CD4-positive, alpha-beta T cell (primary cell): ENCODE data around the gene ELMOD3. TPM values are rescaled to one million over a fixed set of nuclear protein-coding genes. Genes with fewer than 3 reads are reported as not detected.

Experiments used
- ATAC-seq: fragments of 200-7000 bp; cut with Tn5 transposase; one replicate; pipeline ENCODE4 v1.10.0; 2022; ENCODE audit warnings: mild to moderate bottlenecking; ENCODE audit not compliant: poor library complexity
- CTCF ChIA-PET: fragments of 350-600 bp; sonication (Branson Sonifier 250); formaldehyde crosslinking; loops from one replicate; lab custom pipeline; 2021; ENCODE audit warnings: antibody characterized with exemption, inconsistent platforms; lab: Charles Lee
- POLR2A ChIA-PET: fragments of 350-600 bp; sonication (Branson Sonifier 250); formaldehyde crosslinking; loops from one replicate; lab custom pipeline; 2021; ENCODE audit warnings: antibody characterized with exemption, inconsistent platforms; lab: Charles Lee
- DNase-seq, 14 experiments: peaks; one replicate each; pipeline ENCODE4 v3.0.0-alpha.2; 2013 to 2020; ENCODE audit warnings: mixed read lengths in 2 of 14
- H3K27ac ChIP-seq, 2 donors: one replicate each; pipeline versions ENCODE4 v1.5.1 to v1.7.0; 2013; ENCODE audit warnings: low read length in 2 of 2, low read depth in 1 of 2, mild to moderate bottlenecking in 1 of 2
- H3K27me3 ChIP-seq, 2 experiments: 1 replicate in 1 of 2; 2 replicates in 1 of 2; pipeline versions ENCODE4 v1.6.1 to v1.7.0; 2013; ENCODE audit warnings: low read length in 2 of 2, control low read depth in 1 of 2, mild to moderate bottlenecking in 1 of 2, moderate library complexity in 1 of 2; ENCODE audit not compliant: insufficient read depth in 2 of 2, control insufficient read depth in 1 of 2
- H3K36me3 ChIP-seq: one replicate; pipeline ENCODE4 v1.6.1; 2013; ENCODE audit warnings: low read length, control low read depth; ENCODE audit not compliant: insufficient read depth
- H3K4me1 ChIP-seq: one replicate; pipeline ENCODE4 v1.6.1; 2013; ENCODE audit warnings: low read length, control low read depth; ENCODE audit not compliant: insufficient read depth
- H3K4me3 ChIP-seq: one replicate; pipeline ENCODE4 v1.5.1; 2013; ENCODE audit warnings: mild to moderate bottlenecking, low read length, moderate library complexity
- H3K9me3 ChIP-seq, 2 experiments: 1 replicate in 1 of 2; 2 replicates in 1 of 2; pipeline versions ENCODE4 v1.6.1 to v1.7.0; 2013; ENCODE audit warnings: low read length in 2 of 2, mild to moderate bottlenecking in 2 of 2, control low read depth in 1 of 2, moderate library complexity in 1 of 2; ENCODE audit not compliant: control insufficient read depth in 1 of 2, insufficient read depth in 1 of 2
- H3K27ac Mint-ChIP-seq: one replicate; pipeline ENCODE4 v1.8.0; 2020; ENCODE audit warnings: mixed read lengths
- H3K27me3 Mint-ChIP-seq: one replicate; pipeline ENCODE4 v1.8.0; 2021; ENCODE audit warnings: mixed read lengths
- H3K36me3 Mint-ChIP-seq: one replicate; pipeline ENCODE4 v1.8.0; 2021; ENCODE audit warnings: low read depth, mixed read lengths
- H3K4me1 Mint-ChIP-seq: one replicate; pipeline ENCODE4 v1.8.0; 2021; ENCODE audit warnings: low read depth, mixed read lengths
- H3K4me3 Mint-ChIP-seq: one replicate; pipeline ENCODE4 v1.8.0; 2020; ENCODE audit warnings: mild to moderate bottlenecking, mixed read lengths
- H3K9me3 Mint-ChIP-seq: one replicate; pipeline ENCODE4 v1.8.0; 2020; ENCODE audit warnings: mixed read lengths
- CTCF ChIP-seq: fragments of 200-600 bp; IDR thresholded peaks from one replicate; pipeline ENCODE4 v1.8.0; 2022; ENCODE audit warnings: antibody characterized with exemption, mild to moderate bottlenecking
- intact Hi-C, 2 experiments: fragments of 100-400 bp; cut with DNase I in 1 of 2; cut with micrococcal nuclease in 1 of 2; formaldehyde crosslinking; loops; one replicate each; pipeline versions ENCODE4 v1.15.1 to v1.9.0; 2023 to 2025; cut with DNase I, micrococcal nuclease
- total RNA-seq, 174 experiments: library from RNA in 2 of 174; stranded (reverse) in 2 of 174; gene quantifications; one replicate each; pipeline ENCODE4 v1.2.3 and lab custom pipeline; 2021 to 2026

Gene ELMOD3
- total RNA-seq, 2 experiments from 2014 or later, result 13.5 to 15.3 TPM

DNA sequence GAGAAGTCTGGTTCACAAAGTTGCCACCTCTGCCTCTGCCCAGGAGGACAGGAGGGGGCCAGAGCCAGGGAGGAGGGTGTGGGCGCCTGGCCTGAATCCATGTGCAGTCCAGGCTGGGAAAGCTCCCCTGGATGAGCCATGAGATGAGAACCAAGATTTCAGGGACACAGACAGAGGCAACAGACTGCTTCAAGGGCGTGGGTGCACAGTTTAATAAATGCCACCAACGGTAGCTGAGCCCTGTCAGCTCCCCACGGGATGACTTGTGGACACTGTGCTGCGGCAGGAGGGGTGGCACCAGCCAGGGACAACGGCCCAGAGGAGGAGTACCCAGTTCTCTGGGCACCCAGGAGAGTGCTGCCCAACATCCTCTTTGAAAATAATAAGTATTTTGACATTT, 40.4 kb downstream of the ELMOD3 start:
- Histone ChIP-seq H3K36me3 (peaks cover 49% of the 10 kb centered on the region), H3K4me3 (no peak overlapping the region), H3K27ac (no peak overlapping the region), H3K4me1 (peaks cover 15% of the 10 kb centered on the region), H3K27me3 (no peaks in the 10 kb centered on the region), H3K9me3 (no peaks in the 10 kb centered on the region)
- Mint-ChIP-seq H3K4me3 (no peak overlapping the region), H3K4me1 (peaks cover 14% of the 10 kb centered on the region), H3K27ac (no peak overlapping the region), H3K9me3 (no peaks in the 10 kb centered on the region), H3K36me3 (peaks cover 32% of the 10 kb centered on the region), H3K27me3 (no peaks in the 10 kb centered on the region)
- ATAC-seq (no peak), DNase-seq (no peak)
- TF ChIP-seq CTCF, result no peak
- CTCF ChIA-PET, result no interaction called here
- POLR2A ChIA-PET, result no interaction called here
- intact Hi-C loops, result loop anchor here in 1 of 2 experiments (10.0 kb wide), 1 partner anchor 310 kb away; no protein-coding TSS in a partner anchor

- ChIA-PET POLR2A (no interaction called here), CTCF (no interaction called here)
- TF ChIP-seq CTCF, result no peak
- Histone ChIP-seq H3K9me3 (no peaks in the 10 kb centered on the region), H3K36me3 (peaks cover 43% of the 10 kb centered on the region), H3K4me1 (peaks cover 15% of the 10 kb centered on the region), H3K4me3 (no peak overlapping the region), H3K27me3 (no peaks in the 10 kb centered on the region), H3K27ac (no peak overlapping the region)
- no peaks in the 10 kb centered on the region for H3K9me3 Mint-ChIP-seq
- ATAC-seq (no peak), DNase-seq (no peak)
- H3K4me1 Mint-ChIP-seq, result peaks cover 14% of the 10 kb centered on the region
- H3K27ac Mint-ChIP-seq, result no peak overlapping the region
- no peak overlapping the region for H3K4me3 Mint-ChIP-seq
- intact Hi-C loops, result loop anchor here in 1 of 2 experiments (10.0 kb wide), 1 partner anchor 309 kb away; no protein-coding TSS in a partner anchor
- H3K27me3 Mint-ChIP-seq, result no peaks in the 10 kb centered on the region
- peaks cover 35% of the 10 kb centered on the region for H3K36me3 Mint-ChIP-seq
Measured at GRCh38 chr2:85395912-85396475, 41.4 kb downstream of the ELMOD3 start.

DNA sequence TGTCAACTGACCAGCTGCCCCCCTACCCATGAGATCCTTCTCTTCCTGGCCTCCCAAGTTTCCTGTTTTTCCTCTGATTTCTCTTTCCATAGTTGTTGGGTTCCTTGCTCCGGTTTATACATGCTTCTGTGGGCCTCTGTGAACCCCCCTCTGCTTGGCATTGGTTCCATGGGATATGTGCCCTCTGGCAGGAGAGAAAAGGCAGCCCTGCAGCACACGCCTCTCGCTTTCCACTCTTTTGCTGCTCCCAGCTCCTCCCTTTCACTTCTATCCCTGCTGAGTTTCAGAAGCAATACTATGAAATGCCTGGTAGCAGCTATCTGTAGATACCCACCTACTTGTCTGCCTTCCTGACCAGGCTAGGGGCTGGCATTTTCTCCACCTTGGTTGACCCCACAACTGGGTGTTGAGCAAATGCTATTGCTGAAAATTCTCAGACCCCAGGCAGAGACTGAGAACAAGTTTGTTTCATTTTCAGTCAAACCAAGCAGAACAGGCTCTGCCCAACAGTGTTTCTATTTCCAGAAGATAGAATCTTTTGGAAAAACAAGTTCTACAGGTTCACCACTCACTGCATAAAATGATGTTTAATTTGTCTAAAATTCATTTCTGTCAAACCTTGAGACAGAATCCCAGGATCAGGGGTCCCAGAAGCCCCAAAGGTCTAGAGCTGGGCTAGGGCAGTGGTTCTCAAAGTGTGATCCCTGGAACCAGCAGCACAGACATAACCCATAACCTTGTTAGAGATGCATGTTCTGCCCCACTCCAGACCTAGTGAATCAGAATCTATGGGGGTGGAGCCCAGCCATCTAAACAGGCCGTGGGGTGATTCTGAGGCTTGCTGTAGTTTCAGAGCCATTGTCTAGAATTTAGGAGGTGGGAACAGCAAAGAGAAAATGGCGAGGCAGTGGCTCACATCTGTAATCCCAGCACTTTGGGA, 42.2 kb downstream of the ELMOD3 start:
- no peak for ATAC-seq
- H3K9me3 Mint-ChIP-seq, result no peaks in the 10 kb centered on the region
- H3K36me3 ChIP-seq, result peaks cover 39% of the 10 kb centered on the region
- H3K9me3 ChIP-seq, result peaks cover 0 to 2% of the 10 kb centered on the region in 2 experiments
- H3K27ac ChIP-seq, result no peak overlapping the region
- no peaks in the 10 kb centered on the region for H3K27me3 ChIP-seq
- H3K4me3 Mint-ChIP-seq, result no peak overlapping the region
- ChIA-PET CTCF (no interaction called here), POLR2A (no interaction called here)
- H3K36me3 Mint-ChIP-seq, result peaks cover 32% of the 10 kb centered on the region
- TF ChIP-seq CTCF, result no peak
- no peak overlapping the region for H3K4me3 ChIP-seq
- intact Hi-C loops, result loop anchor here in 1 of 2 experiments (10.0 kb wide), 1 partner anchor 308 kb away; no protein-coding TSS in a partner anchor
- DNase-seq, result no peak
- H3K27me3 Mint-ChIP-seq, result no peaks in the 10 kb centered on the region
- H3K27ac Mint-ChIP-seq, result no peak overlapping the region
- H3K4me1 Mint-ChIP-seq, result peaks cover 8% of the 10 kb centered on the region
- peaks cover 11% of the 10 kb centered on the region for H3K4me1 ChIP-seq
